Glomerular visceral epithelial cell (primary cell): ENCODE data around the gene SLC25A27.
"Not testable (repeated sequence)": the region's sequence is repeated elsewhere in the genome, so short reads cannot be mapped to it uniquely, and the experiment has no call there.

Source experiments
- DNase-seq: peaks from one replicate; pipeline ENCODE4 v3.0.0-alpha.2; 2016; ENCODE audit errors: extremely low spot score

SLC25A27 gene

DNA sequence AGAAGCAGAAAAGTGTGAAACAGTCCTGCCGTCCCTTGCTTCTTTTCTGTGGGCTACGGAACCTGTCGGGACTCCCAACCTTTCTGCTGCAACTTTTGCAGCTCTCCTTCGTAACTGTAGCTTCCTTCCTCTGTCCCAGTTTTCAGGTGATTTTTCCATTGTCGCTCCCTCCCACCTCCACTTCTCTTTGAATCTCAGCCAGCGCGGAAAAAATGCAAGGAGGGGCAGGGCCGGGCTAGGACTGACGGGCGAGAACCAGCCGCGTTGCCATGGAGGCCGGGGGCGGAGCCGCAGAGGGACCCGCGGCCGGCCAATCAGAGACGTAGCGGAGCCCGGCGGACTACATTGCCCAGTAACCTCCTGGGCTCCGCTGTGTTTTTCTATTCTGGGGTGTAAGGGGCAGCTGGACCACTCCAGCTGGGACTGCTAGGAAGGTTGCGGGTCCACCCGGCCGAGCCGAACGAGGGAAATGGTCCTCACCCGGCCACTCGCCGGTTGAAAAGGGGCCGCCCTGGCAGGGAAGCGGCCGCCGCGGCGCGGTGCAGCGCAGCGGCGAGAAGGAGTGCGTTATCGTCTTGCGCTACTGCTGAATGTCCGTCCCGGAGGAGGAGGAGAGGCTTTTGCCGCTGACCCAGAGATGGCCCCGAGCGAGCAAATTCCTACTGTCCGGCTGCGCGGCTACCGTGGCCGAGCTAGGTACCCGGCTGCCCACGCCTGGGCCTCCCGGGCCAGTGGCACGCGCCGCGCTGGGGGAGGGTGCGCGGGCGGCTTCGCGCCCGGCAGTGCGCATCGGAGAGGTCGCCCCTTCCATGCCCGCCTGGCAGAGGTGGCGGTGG, at the start of gene SLC25A27, which contains the start of gene CYP39A1:
Gene SLC25A27, plus strand, starts transcription at position 373 of the 836 bp plus-strand sequence. Its CDS starts 218 bp downstream, at position 591.
Gene CYP39A1, minus strand, starts transcription at position 216 of the 836 bp plus-strand sequence. CDS start 236 bp downstream, outside the sequence.
- DNase-seq: peak; percentile 80

DNA sequence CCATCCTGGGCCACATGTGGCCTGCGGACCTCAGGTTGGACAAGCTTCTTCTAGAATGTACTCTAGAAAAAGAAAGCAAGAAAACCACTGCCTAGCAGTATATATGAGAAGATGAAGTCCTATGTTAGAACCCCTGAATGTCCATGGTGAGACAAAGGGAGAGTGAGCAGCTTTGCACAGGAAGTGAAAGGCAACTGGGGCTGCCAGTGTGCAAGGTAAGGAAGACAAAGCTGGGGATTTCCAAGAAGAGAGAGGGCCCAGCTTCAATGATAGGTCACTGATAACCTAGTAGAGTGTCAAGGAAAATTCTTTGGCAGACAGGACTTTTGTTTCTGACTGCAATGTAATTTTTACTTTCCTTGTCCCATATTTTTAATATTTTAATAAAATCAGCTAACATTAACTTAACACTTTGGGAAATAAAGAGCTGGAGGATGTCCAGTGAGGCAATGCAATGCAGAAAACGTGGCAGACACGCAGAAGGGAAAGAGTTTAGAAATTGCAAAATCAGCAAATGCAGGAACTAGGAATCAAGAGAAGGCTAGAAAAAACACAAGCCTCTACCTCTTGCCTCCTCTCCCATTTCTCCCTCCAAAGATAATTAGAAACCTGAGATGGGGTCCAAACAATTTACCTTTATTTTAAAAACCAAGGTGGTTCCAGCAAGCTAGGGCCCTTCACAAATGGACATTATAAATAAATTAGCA, 47.5 kb upstream of the SLC25A27 start:
- no peak for DNase-seq

DNA sequence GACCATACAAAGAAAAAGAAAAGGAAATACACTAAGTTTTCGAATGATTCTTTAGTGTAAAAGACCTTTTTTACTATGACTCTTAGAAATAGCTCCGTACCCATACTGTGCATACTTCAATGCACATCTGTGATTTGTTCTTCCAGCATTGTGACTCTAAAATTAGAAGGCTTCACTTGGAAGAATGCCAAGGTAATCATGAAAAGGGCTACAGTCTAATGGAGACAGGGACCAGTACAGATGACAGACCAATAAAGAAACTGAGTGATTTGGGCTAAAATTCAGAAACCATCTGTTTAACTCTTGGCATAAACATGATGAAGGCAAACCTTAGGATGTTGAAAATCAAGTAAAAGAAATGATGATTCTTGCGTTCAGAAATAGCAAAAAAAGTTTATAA, 46.4 kb upstream of the SLC25A27 start:
- DNase-seq: no peak

DNA sequence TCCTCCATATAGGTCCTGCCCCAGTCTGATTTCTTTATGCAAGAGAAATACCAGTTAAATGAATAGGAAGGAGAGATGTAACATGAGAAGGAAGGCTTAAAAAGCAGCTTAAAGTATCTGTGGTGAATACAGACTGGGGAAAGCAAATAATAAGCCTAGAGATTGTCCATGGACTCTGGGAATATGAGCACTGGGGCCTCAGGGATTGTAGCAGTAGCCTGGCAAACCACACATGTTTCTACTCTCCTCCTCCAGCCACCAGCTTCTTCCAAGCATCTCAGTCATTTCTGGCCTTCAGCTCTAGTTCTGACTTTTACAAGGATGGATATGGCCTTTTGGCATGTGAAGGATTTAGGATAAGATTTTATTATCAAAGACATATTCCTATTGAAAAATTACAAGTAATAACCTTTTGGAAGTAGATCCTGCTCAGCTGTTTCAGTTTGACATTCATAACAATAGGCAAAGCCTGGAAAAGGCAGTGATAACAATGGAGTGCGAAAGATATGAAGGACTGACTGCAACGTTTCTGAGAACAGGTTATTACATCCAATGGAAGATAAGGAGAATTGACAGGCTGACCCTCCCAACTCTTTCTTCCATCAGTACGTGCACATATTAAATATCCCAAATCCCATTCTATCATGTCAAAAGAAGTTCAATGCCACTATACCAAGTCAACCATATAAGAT, 41.8 kb upstream of the SLC25A27 start:
- DNase-seq: no peak

- DNase-seq: no peak
These were observed 40.1 kb upstream of the SLC25A27 start for GRCh38 chr6:46612645-46613044.

DNA sequence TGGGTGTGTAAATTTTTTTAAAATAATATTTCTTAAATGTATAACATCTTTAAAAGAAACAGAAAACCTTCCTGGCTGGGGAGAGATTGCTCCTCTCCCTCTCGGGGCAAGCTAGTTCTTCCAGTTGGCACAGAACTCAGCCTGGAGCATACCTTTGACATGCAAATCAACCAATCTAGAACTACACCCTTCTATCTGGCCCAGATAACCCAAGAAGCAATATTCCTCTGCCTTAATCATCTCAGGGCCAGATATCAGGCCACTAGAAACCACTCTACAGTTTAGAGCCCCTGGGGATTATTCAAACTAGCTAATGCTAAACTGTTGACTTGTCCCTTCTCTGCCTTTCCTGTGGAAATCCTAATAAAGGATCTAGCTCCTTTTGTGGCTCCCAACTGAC, 34.0 kb upstream of the SLC25A27 start:
- no peak for DNase-seq

GRCh38 chr6:46626228-46626909, 26.4 kb upstream of the SLC25A27 start:
- DNase-seq: peak; percentile 14

DNA sequence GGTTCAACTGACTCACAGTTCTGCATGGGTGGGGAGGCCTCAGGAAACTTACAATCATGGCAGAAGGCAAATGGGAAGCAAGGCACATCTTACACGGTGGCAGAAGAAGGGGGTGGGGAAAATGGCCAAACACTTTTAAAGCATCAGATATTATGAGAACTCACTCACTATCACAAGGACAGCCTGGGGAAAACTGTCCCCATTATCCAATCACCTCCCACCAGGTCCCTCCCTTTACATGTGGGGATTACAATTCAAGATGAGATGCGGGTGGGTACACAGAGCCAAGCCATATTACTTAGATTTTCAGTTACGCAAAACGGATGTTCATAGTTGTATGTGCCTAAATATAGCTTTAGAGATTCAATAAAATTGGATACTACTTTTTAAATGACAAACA, 25.8 kb upstream of the SLC25A27 start:
- DNase-seq: no peak

DNA sequence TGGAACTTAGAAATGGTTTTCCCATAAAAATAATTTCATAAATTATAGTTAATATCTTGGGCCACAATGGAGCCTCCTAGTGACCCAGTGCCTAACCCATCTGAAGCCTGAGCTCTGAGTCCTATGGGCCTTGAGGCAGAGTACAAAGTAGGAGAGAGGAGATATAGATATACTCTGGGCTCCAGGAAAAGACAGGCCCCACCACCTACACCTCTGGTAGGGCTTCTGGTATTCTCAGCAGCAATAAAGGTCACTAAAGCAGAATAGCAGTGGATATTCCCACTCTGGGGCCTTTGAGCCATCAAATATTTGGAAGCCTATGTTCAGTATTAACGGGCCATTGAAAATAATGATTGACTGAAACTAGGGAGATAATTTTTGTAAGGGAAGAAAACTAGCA, 24.3 kb upstream of the SLC25A27 start:
- no peak for DNase-seq

DNA sequence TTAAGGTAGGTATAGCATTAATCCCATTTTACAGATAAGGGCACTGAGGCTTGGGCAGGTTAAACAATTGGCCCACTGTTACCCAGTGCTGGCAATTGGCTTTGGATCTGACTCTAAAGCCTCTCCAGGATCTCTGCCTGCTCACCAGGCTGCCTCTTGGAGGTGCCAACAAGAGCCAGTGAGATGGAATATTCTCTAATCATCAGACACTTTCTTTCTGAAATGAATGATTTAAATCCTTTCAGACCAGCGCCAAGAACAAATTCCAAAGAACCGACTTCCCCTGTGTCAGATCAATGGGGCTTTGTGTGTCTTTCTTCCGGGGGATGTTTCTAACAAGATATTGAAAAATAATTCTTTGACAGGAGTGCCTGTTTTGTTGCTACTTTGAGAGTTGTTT, 23.8 kb upstream of the SLC25A27 start:
- DNase-seq: no peak

DNA sequence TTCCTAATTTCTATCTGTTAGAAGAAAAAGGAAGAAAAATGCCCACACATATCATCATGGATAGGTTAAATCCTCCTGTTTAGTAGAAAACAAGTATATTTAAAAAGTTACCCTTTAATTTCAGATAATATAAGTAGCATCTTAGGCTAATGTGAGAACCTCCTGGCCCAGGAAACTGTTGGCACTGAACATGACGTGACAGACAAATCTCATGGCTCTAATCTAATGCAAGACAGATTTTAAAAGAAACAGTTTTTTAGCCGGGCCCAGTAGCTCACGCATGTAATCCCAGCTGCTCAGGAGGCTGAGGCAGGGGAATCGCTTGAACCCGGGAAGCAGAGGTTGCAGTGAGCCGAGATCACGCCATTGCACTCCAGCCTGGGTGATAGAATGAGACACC, 23.1 kb upstream of the SLC25A27 start:
- no peak for DNase-seq

DNA sequence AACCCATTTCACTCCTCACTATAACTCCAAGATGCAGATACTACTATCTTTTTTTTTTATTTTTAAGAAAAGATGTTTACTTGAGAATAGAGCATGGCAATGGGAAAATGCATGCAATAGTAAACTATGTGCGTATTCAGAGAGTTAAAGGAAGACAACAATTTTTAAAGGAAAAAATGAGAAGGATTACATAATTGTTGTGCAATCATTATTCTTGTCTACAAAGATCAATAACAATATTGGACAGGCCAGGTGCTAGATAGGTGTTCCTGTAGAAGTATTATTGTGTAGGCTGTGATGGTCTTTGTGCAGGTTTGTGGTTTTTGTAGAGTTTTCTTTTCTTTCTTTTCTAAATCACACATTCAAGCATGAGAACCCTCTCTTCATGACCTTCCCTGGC, 20.7 kb upstream of the SLC25A27 start:
- DNase-seq: no peak

DNA sequence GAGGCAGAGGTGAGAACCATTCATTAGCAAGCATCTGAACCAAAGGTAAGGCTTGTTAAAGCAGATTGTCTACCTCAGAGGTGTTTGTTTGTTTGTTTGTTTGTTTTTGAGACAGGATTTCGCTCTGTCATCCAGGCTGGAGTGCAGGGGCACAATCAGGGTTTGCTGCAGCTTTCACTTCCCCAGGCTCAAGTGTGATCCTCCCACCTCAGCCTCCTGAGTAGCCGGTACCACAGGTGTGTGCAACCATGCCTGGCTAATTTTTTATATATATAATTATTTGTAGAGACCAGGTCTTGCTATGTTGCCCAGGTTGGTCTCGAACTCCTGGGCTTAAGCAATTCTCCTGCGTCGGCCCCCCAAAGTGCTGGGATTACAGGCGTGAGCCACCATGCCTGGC, 17.3 kb upstream of the SLC25A27 start:
- DNase-seq: no peak

DNA sequence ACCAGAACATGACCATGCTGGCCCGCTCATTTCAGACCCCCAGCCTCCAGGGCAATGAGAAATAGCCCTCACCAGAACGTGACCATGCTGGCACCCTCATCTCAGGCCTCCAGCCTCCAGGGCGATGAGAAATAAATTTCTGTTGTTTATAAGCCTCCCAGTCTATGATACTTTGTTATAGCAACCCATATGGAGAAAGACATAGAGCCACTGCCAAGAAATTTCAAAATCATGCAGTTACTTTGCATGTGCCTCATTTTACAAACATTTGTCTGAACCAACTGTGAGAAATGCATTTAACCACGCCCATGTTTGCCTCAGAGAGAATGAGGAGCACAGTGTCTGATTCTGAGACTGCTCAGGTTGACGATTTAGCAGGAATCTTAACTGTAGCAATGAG, 15.6 kb upstream of the SLC25A27 start:
- DNase-seq: no peak

- no peak for DNase-seq
These were observed 14.8 kb upstream of the SLC25A27 start for GRCh38 chr6:46637933-46638332.

DNA sequence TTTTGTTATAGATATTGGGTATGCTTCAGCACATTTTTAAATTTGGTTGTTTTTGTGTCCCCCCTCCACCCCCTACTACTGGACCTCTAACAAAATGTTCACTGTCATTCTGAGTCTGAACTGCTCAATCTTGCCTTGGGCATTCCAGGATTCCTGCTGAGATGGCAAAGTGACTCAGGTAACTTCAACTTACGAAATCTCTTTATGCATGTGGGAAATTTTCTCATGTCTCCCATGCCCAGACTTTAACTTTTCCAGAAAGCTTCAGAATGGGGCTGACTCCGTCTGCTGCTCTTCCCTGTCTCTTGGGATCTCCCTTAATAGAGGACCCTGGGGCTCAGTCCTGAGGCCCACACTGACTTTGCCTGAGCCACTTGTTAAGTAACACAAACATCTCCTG, 14.1 kb upstream of the SLC25A27 start:
- no peak for DNase-seq

- no peak for DNase-seq
These were observed 9.6 kb upstream of the SLC25A27 start for GRCh38 chr6:46642928-46643751.

- DNase-seq: no peak
These were observed 7.5 kb upstream of the SLC25A27 start for GRCh38 chr6:46645265-46645664.

DNA sequence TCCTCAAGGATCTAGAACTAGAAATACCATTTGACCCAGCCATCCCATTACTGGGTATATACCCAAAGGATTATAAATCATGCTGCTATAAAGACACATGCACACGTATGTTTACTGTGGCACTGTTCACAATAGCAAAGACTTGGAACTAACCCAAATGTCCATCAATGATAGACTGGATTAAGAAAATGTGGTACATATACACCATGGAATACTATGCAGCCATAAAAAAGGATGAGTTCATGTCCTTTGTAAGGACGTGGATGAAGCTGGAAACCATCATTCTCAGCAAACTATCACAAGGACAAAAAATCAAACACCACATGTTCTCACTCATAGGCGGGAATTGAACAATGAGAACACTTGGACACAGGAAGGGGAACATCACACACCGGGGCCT, 4.7 kb upstream of the SLC25A27 start:
- not testable (repeated sequence) for DNase-seq

- no peak for DNase-seq
These were observed 3.8 kb upstream of the SLC25A27 start for GRCh38 chr6:46648869-46649492.

- no peak for DNase-seq
These were observed 1.8 kb upstream of the SLC25A27 start for GRCh38 chr6:46651006-46651405.
